Stimulated activated CD4-positive, alpha-beta T cell treated with anti-CD3 and anti-CD28 coated beads, Interleukin-12 subunit alpha, Interleukin-12 subunit beta, amount 100 ng/mL, for 4 hours (primary cell): Measurements from ENCODE around the gene EFNB3.

ENCODE experiments used
- DNase-seq: peaks from one replicate; pipeline ENCODE4 v3.0.0-alpha.2; 2020

EFNB3 gene

DNA sequence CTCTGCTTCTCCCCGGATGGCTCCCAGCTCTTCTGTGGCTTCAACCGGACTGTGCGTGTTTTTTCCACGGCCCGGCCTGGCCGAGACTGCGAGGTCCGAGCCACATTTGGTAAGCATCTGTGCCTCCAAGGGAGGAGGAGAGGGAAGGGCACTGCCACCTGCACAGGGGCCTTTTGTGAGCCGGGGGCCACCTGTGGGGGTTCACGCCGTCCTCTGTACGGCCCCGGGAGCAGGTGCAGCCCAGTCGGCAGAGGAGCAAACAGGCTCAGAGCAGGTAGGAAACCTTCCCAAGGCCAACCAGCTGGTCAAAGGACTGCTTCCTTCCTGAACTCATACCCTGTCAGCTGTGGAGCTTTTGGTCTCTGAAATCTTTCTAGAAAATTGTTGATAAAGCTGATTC lies 3.3 kb upstream of the EFNB3 start:
- no peak for DNase-seq

- DNase-seq, result no peak
These were observed 2.2 kb upstream of the EFNB3 start for GRCh38 chr17:7702776-7703175.

- no peak for DNase-seq
These were observed 1.2 kb upstream of the EFNB3 start for GRCh38 chr17:7703584-7704479.

DNA sequence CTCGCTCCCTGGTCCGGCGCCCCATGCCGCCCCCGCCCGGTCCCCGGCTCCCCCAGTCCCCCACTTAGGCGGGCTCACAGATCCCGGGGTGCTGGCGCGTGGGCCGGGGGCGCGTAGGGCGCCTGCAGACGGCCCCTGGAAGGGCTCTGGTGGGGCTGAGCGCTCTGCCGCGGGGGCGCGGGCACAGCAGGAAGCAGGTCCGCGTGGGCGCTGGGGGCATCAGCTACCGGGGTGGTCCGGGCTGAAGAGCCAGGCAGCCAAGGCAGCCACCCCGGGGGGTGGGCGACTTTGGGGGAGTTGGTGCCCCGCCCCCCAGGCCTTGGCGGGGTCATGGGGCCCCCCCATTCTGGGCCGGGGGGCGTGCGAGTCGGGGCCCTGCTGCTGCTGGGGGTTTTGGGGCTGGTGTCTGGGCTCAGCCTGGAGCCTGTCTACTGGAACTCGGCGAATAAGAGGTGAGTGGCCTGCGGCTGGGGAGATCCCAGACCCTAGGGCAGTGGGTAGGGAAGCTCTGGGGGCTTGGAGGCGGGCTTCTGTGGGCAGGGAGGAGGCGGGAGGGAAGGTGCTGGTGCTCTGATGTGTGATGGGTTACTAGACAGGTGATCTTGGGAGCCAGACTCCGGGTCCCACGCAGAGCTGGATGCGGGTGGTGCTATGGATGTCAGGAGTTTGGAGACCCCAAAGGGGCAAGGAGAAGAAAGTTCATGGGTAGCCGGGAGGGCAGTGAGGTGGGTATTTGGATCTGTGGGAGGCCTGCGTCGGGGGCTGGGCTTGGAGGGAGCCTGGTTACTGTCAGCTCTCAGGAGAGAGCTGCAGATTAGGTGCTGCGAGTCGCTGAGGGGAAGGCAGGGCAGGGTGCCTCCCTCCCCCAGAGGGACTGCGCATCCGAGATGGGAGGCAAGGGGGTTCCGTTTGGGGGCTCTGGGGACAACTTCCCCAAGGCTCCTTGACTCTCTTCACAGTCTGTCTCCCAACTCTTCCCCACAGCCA lies 560 bp downstream of the EFNB3 start:
- no peak for DNase-seq

GRCh38 chr17:7706631-7707354 lies 1.8 kb downstream of the EFNB3 start:
- DNase-seq, result no peak

DNA sequence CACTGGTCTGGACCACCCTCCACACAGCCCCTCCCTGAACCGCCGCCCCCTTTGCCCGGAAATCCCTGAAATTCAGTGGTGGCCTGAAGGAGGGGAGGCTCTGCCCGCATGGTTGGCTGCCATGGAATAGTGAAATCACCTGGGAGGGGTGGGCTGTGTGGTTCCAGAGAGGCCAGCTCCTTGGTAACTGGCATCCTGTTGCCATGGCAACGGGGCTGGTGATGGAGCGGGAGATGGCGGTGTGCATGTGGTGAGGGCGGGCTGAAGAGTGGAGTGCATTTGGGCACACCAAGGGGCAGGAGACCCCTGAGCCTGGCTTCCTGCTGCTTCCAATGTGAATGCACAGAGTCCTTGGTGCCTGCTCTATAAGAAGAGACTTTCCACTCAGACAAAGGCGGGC lies 2.4 kb downstream of the EFNB3 start:
- no peak for DNase-seq

GRCh38 chr17:7707858-7708750 lies 3.1 kb downstream of the EFNB3 start:
- no peak for DNase-seq

DNA sequence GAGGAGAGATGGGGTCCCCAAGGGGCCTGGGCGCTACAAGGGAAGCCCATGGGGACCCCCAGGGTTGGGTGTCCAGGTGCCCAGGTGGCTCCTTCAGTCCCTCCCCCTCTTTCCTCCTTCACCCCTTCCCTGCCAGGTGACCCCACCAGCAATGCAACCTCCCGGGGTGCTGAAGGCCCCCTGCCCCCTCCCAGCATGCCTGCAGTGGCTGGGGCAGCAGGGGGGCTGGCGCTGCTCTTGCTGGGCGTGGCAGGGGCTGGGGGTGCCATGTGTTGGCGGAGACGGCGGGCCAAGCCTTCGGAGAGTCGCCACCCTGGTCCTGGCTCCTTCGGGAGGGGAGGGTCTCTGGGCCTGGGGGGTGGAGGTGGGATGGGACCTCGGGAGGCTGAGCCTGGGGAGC lies 4.0 kb downstream of the EFNB3 start:
- no peak for DNase-seq

GRCh38 chr17:7710301-7710700 lies 5.3 kb downstream of the EFNB3 start:
- no peak for DNase-seq

DNA sequence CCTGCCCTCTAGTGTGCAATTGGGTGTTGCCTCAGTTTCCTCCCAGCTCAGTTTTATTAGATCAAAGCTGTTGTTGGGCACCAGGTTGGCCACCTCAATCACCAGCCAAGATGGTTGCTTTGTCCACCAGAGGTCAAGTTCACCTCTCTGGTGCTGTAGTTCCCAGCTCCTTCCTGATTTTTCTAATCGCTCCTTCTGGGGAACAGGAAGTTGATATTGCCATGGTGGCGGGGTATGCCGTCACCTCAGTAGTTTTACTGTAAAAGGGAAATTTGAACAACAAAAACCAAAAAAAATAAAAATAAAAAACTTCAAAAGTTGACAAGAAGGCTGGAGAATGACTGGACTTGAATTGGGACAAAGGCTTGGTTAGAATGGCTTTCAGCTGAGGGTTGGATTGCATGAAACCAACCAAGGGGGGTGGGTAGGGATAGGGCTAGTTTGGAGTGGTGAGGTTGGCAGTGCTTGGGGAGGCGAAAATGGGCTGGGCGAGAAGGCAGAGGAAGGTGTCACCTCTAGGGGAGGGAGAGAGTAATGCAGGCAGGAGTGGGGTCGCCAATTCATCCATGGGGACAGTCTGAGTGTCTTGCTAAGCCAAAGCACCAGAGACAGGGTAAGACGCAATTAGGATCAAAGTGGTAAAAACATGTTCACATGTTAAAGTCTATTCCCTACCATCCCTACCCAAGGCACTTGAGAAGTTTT lies 6.2 kb downstream of the EFNB3 start:
- no peak for DNase-seq

DNA sequence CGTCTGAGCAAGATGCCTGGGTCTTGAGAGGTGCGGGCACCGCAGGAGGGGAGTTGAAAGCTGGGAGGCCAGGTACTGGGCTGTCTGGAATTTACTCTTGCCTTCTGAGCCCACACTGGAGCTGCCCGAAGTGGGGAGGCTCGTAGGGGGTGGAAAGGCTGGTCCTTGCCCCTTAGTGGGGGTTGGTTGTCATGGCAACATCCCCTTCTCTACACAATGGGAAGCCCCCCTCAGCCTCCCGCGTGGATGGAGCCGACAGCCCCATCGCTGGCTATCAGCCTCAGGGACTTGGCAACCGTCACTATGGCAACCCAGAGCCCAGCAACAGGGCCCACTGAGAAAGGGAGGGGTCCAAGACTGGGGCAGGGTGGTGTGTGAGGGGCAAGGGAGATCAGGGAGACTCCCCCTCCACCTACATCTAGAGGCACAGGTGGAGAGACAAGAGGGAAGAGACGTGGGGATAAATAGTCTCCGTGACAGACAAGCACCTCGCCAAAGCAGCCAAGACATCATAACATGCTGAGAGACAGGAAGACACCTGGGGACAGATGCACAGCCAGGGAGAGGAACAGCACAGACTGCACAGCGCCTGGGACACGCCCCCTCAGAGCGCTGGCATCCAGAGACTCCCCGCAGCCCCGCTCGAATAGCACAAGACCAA lies 7.2 kb downstream of the EFNB3 start:
- no peak for DNase-seq

- DNase-seq, result no peak
These were observed 8.8 kb downstream of the EFNB3 start for GRCh38 chr17:7713782-7714181.

- DNase-seq, result no peak
These were observed 10.0 kb downstream of the EFNB3 start for GRCh38 chr17:7714721-7715594.

DNA sequence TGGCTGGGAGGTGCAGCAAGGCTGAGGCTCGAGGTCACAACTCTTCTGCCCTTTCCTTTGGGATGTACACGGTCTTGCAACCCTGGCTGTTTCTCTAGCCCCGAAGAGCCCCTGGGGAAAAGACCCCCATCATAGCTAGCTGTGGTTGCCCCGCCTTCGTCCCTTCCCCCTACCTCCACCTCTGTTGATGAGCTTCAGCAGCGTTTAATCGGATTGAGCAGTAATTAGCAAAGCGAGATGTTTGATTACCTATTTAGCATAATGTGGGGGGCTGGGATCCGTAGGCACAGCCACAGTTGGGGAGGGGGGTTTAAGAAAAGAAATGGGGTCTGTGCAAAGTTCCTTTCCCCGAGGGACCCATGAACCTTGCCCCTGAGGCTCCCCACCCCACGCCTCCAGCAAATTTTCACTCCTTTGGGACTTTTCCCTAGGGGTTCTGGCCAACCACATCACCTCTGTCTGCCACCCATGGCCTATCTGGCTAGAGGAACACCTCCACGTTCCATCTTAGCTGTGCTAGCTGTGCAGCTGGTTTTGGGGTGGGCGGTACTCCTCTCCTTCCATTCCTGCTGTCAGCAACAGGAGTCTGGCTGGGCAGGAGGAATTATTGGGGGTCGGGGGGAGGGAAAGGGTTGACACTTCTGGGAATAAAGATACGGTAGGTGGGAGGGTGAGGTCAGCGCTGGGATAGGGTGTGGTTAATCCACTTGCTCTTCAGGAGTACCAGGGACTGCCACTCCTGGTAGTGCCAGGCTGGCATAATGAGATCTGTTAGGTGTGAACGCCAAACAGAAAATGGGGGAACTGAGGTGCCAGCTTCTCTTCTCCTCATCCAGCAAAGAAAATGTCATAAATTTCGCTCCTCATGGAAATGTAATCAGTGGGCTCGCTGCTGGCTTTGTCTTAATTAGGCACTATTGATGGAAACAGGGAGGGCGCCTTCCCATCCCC lies 11.2 kb downstream of the EFNB3 start:
- DNase-seq, result no peak

DNA sequence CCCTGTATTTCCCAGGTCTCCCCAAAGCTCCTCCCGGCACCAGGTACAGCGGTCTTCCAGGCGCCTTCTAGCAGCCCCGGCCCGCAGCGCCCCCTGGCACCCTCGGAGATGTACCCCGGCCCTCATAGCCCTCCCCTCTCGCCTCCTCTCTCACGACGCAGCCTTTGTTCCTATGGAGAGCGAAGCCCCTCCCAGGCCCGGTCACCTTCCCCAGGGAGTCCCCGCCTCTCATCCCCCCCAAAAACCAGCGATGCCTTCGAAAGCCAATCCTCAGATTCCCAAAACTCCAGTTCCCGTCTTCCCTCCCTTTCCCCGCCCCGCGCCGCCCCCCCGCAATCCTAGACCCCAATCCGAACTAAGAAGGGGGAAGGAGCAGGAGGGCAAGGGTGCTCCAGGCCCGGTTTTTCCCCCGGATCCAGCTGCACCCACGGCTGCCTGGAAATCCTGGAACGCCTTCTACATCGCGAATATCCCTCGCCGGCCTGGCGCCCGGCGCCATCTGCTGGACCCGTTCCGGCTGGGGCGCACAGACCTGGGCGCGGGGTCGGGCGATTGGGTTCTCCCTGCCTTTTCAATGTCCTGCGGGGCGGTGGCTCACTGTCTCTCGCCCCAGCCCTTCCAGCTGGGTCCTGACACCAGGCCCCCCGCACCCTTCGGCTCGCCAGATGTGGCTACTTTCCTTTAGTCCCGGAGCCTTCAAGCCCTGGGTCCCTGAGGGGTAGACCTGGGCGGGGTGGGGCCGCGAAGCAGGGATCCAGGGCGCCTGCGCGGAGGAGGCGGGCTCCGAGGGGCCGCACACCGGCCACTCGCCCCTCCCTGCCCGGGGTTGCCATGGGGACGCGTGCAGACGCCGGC lies 12.1 kb downstream of the EFNB3 start, which contains the start of gene DNAH2:
Gene DNAH2 (plus strand): TSS at position 844 of the 855 bp plus-strand sequence. CDS start 1,991 bp downstream, outside the sequence.
- peak; percentile 47 for DNase-seq

GRCh38 chr17:7717756-7718350 lies 12.9 kb downstream of the EFNB3 start:
- DNase-seq, result no peak

GRCh38 chr17:7719661-7720060 lies 14.7 kb downstream of the EFNB3 start:
- no peak for DNase-seq
